Smooth muscle cell (in vitro differentiated cells): ENCODE measurements around the gene CLUH. TPM values are rescaled to one million over a fixed set of nuclear protein-coding genes. Genes with fewer than 3 reads are reported as not detected.

ENCODE experiments used
- DNase-seq: peaks from one replicate; lab custom pipeline; 2025; ENCODE audit not compliant: unreplicated experiment; lab: John Stamatoyannopoulos, UW
- H2AFZ ChIP-seq: fragments of 200-600 bp; sonication (generic); 2 replicates; pipeline ENCODE4 v1.6.0; 2016; ENCODE audit warnings: antibody characterized with exemption, low read depth, mild to moderate bottlenecking
- H3F3A ChIP-seq: fragments of 200-600 bp; sonication (generic); 2 replicates; pipeline ENCODE4 v1.6.0; 2017; ENCODE audit warnings: antibody characterized with exemption, low read depth
- H3K27ac ChIP-seq: fragments of 200-600 bp; sonication (generic); 2 replicates; pipeline ENCODE4 v1.5.1; 2016; ENCODE audit warnings: low read depth, mild to moderate bottlenecking
- H3K27me3 ChIP-seq: fragments of 200-600 bp; sonication (generic); 2 replicates; pipeline ENCODE4 v1.6.1; 2016; ENCODE audit warnings: low read depth, mild to moderate bottlenecking
- H3K36me3 ChIP-seq: fragments of 200-600 bp; sonication (generic); 2 replicates; pipeline ENCODE4 v1.5.1; 2016; ENCODE audit warnings: low read depth
- H3K4me1 ChIP-seq: fragments of 200-600 bp; sonication (generic); 2 replicates; pipeline ENCODE4 v1.5.1; 2016; ENCODE audit warnings: low read depth
- H3K4me2 ChIP-seq: fragments of 200-600 bp; sonication (generic); 2 replicates; pipeline ENCODE4 v1.6.0; 2016; ENCODE audit warnings: mild to moderate bottlenecking
- H3K4me3 ChIP-seq: fragments of 200-600 bp; sonication (generic); 2 replicates; pipeline ENCODE4 v1.5.1; 2016; ENCODE audit warnings: mild to moderate bottlenecking
- H3K79me2 ChIP-seq: fragments of 200-600 bp; sonication (generic); 2 replicates; pipeline ENCODE4 v1.6.0; 2016; ENCODE audit warnings: low read depth, mild to moderate bottlenecking
- H3K9ac ChIP-seq: fragments of 200-600 bp; sonication (generic); 2 replicates; pipeline ENCODE4 v1.6.0; 2016; ENCODE audit warnings: low read depth
- H3K9me3 ChIP-seq: fragments of 200-600 bp; sonication (generic); replicated peaks from 2 replicates; pipeline ENCODE4 v1.5.1; 2016; ENCODE audit warnings: low read depth
- H4K20me1 ChIP-seq: fragments of 200-600 bp; sonication (generic); 2 replicates; pipeline ENCODE4 v1.6.0; 2016; ENCODE audit warnings: low read depth
- CTCF ChIP-seq: fragments of 200-600 bp; sonication (generic); IDR thresholded peaks from 2 replicates; pipeline ENCODE4 v1.5.1; 2017; ENCODE audit warnings: borderline replicate concordance, mild to moderate bottlenecking, antibody characterized with exemption; ENCODE audit not compliant: insufficient read depth, poor library complexity, severe bottlenecking
- WGBS: methylation state at CpG from one replicate; pipeline ENCODE4 v1.1.7; 2016; ENCODE audit warnings: low lambda C conversion rate; 5-methylcytosine and 5-hydroxymethylcytosine counted together
- polyA plus RNA-seq: library from polyadenylated mRNA; unstranded; fragments of >200 nt; fragmentation: Nextera tagmentation; extraction: Ambion mirVana; gene quantifications from 2 replicates; pipeline ENCODE4 v1.2.1, GENCODE V29; 2016
- total RNA-seq: library from RNA; depleted of rRNA; stranded (reverse); fragments of >200 nt; gene quantifications from 2 replicates; pipeline ENCODE4 v1.2.3, GENCODE V29; 2014

Gene CLUH
- total and polyA plus RNA-seq, 2 experiments from 2014 or later = 13.4 to 15.4 TPM

GRCh38 chr17:2716649-2717048 lies 5.1 kb upstream of the CLUH start:
- no peak for TF ChIP-seq CTCF
- Histone ChIP-seq H3K4me3 (no peak overlapping the region), H3K9me3 (no peaks in the 10 kb centered on the region), H2AFZ (no peak overlapping the region), H3K79me2 (peaks cover 4% of the 10 kb centered on the region), H4K20me1 (no peaks in the 10 kb centered on the region), H3K4me2 (no peak overlapping the region), H3K27ac (no peak overlapping the region), H3K27me3 (no peaks in the 10 kb centered on the region), H3K4me1 (peaks cover 9% of the 10 kb centered on the region), H3K36me3 (no peaks in the 10 kb centered on the region), H3F3A (no peaks in the 10 kb centered on the region), H3K9ac (no peak overlapping the region)
- DNase-seq = no peak
- WGBS = 46% methylated on average over 5 of the region's 5 CpGs

- TF ChIP-seq CTCF = no peak
- Histone ChIP-seq H3K4me1 (peaks cover 20% of the 10 kb centered on the region), H3F3A (no peaks in the 10 kb centered on the region), H2AFZ (no peak overlapping the region), H3K27ac (no peak overlapping the region), H3K9ac (no peak overlapping the region), H3K4me2 (no peak overlapping the region), H3K27me3 (no peaks in the 10 kb centered on the region), H3K79me2 (peaks cover 27% of the 10 kb centered on the region), H4K20me1 (peaks cover 20% of the 10 kb centered on the region), H3K36me3 (no peaks in the 10 kb centered on the region), H3K4me3 (no peak overlapping the region), H3K9me3 (no peaks in the 10 kb centered on the region)
- no peak for DNase-seq
- whole genome bisulfite sequencing = 96% methylated on average over 9 of the region's 9 CpGs
Observed at GRCh38 chr17:2713881-2714280, 2.3 kb upstream of the CLUH start.

GRCh38 chr17:2712300-2713043 lies 908 bp upstream of the CLUH start:
- TF ChIP-seq CTCF = no peak
- no peak overlapping the region for H3K27ac ChIP-seq

More at GRCh38 chr17:2712300-2713043, 908 bp upstream of the CLUH start:
- H3K79me2 ChIP-seq = peaks cover 41% of the 10 kb centered on the region
- DNase-seq = no peak
- H4K20me1 ChIP-seq = peaks cover 33% of the 10 kb centered on the region
- WGBS = 84% methylated on average over 36 of the region's 36 CpGs
- H3K36me3 ChIP-seq = no peaks in the 10 kb centered on the region
- peak overlapping the region; percentile 99 for H3K4me2 ChIP-seq
- no peak overlapping the region for H3K9ac ChIP-seq
- no peaks in the 10 kb centered on the region for H3F3A ChIP-seq
- H3K4me3 ChIP-seq = peak overlapping the region; percentile 79
- H3K27me3 ChIP-seq = no peaks in the 10 kb centered on the region
- peaks cover 20% of the 10 kb centered on the region for H3K4me1 ChIP-seq
- no peaks in the 10 kb centered on the region for H3K9me3 ChIP-seq
- peak overlapping the region; percentile 89 for H2AFZ ChIP-seq
